H1 (cell line): ENCODE measurements around the gene MEIOSIN. TPM values are rescaled to one million over a fixed set of nuclear protein-coding genes. Genes with fewer than 3 reads are reported as not detected.

Source experiments
- CTCF ChIA-PET: fragments of 300-600 bp; sonication (Branson Sonifier 250); formaldehyde crosslinking; loops from one replicate; lab custom pipeline; 2021; ENCODE audit not compliant: partially characterized antibody; lab: Charles Lee
- POLR2A ChIA-PET: fragments of 300-600 bp; sonication (Branson Sonifier 250); formaldehyde crosslinking; loops from one replicate; lab custom pipeline; 2021; ENCODE audit warnings: inconsistent platforms; ENCODE audit not compliant: partially characterized antibody; lab: Charles Lee
- DNase-seq, 2 experiments: peaks; one replicate each; pipeline versions ENCODE4 v3.0.0 to v3.0.0-alpha.2; 2010 to 2022; ENCODE audit warnings: low spot score in 2 of 2, low read depth in 1 of 2, mixed read lengths in 1 of 2
- FAIRE-seq: peaks from 2 replicates; lab custom pipeline; 2011; peaks lifted over from hg19 to GRCh38; lab: Jason Lieb, UNC
- H2AFZ ChIP-seq: 2 replicates; pipeline ENCODE4 v1.8.1; 2012; ENCODE audit warnings: low read length, inconsistent platforms
- H2AK5ac ChIP-seq: 2 replicates; pipeline ENCODE4 v1.6.1; 2013; ENCODE audit warnings: low read depth, low read length
- H2BK120ac ChIP-seq: replicated peaks from 2 replicates; pipeline ENCODE3; 2013; ENCODE audit warnings: low read depth, low read length, inconsistent platforms
- H2BK12ac ChIP-seq: 2 replicates; pipeline ENCODE4 v1.6.1; 2013; ENCODE audit warnings: low read depth, low read length
- H2BK15ac ChIP-seq: 2 replicates; pipeline ENCODE4 v1.6.1; 2013; ENCODE audit warnings: low read length
- H2BK20ac ChIP-seq: 2 replicates; pipeline ENCODE4 v1.6.1; 2013; ENCODE audit warnings: low read length
- H2BK5ac ChIP-seq: 2 replicates; pipeline ENCODE4 v1.6.1; 2013; ENCODE audit warnings: low read depth, low read length
- H3K14ac ChIP-seq: 2 replicates; pipeline ENCODE4 v1.6.1; 2013; ENCODE audit warnings: inconsistent platforms; ENCODE audit not compliant: insufficient read length
- H3K18ac ChIP-seq: 2 replicates; pipeline ENCODE4 v1.6.1; 2013; ENCODE audit warnings: low read length; ENCODE audit errors: extremely low read depth
- H3K23ac ChIP-seq: 2 replicates; pipeline ENCODE4 v1.6.1; 2013; ENCODE audit warnings: inconsistent platforms; ENCODE audit not compliant: insufficient read length
- H3K23me2 ChIP-seq: 2 replicates; pipeline ENCODE4 v1.6.1; 2013; ENCODE audit warnings: low read depth, low read length
- H3K27ac ChIP-seq: 2 replicates; pipeline ENCODE4 v1.6.1; 2011; ENCODE audit warnings: low read depth, low read length, inconsistent platforms
- H3K27me3 ChIP-seq, 4 experiments: replicated peaks in 1 of 4; 1 replicate in 1 of 4; 2 replicates in 3 of 4; pipeline versions ENCODE4 v1.6.1 to v1.8.1; 2011 to 2013; ENCODE audit warnings: low read length in 3 of 4, mild to moderate bottlenecking in 3 of 4, inconsistent platforms in 2 of 4, mixed read lengths in 2 of 4, moderate library complexity in 1 of 4; ENCODE audit not compliant: control insufficient read depth in 3 of 4, insufficient read depth in 3 of 4; ENCODE audit errors: extremely low read depth in 1 of 4
- H3K36me3 ChIP-seq, 4 experiments: 2 replicates each; pipeline versions ENCODE4 v1.6.1 to v1.8.1; 2011 to 2013; ENCODE audit warnings: mild to moderate bottlenecking in 4 of 4, low read length in 3 of 4, moderate library complexity in 2 of 4, control low read depth in 1 of 4, inconsistent platforms in 1 of 4; ENCODE audit not compliant: insufficient read depth in 4 of 4, control insufficient read depth in 2 of 4
- H3K4ac ChIP-seq: replicated peaks from 2 replicates; pipeline ENCODE3; 2013; ENCODE audit warnings: low read length, low read depth, mixed read lengths, inconsistent platforms; ENCODE audit not compliant: insufficient read length
- H3K4me1 ChIP-seq, 4 experiments: replicated peaks in 1 of 4; 1 replicate in 1 of 4; 2 replicates in 3 of 4; pipeline versions ENCODE4 v1.6.1 to v1.8.1; 2011 to 2013; ENCODE audit warnings: low read length in 3 of 4, inconsistent platforms in 2 of 4, mixed read lengths in 1 of 4; ENCODE audit not compliant: insufficient read depth in 4 of 4, control insufficient read depth in 3 of 4
- H3K4me2 ChIP-seq, 2 experiments: 2 replicates each; pipeline versions ENCODE4 v1.6.1 to v1.8.1; 2011 to 2013; ENCODE audit warnings: low read depth in 2 of 2, low read length in 2 of 2, control low read depth in 1 of 2, inconsistent platforms in 1 of 2, mild to moderate bottlenecking in 1 of 2; ENCODE audit not compliant: insufficient read depth in 1 of 2
- H3K4me3 ChIP-seq, 4 experiments: fragments of 200-600, 300-600 bp in 1 of 4; sonication (generic), shearing (Covaris generic), sonication (Bioruptor Twin) in 1 of 4; 2 replicates each; pipeline versions ENCODE4 v1.5.1 to v1.8.1; 2011 to 2016; ENCODE audit warnings: low read length in 4 of 4, low read depth in 3 of 4, control low read depth in 2 of 4, inconsistent platforms in 2 of 4, mild to moderate bottlenecking in 2 of 4, mixed read lengths in 1 of 4, moderate library complexity in 1 of 4; ENCODE audit not compliant: insufficient read depth in 2 of 4; ENCODE audit errors: extremely low read depth in 1 of 4
- H3K56ac ChIP-seq: replicated peaks from 2 replicates; pipeline ENCODE3; 2013; ENCODE audit warnings: low read depth, mild to moderate bottlenecking, mixed read lengths, low read length, inconsistent platforms; ENCODE audit not compliant: insufficient read length
- H3K79me1 ChIP-seq: 2 replicates; pipeline ENCODE4 v1.6.1; 2013; ENCODE audit warnings: low read depth, low read length, control low read depth
- H3K79me2 ChIP-seq, 2 experiments: 2 replicates each; pipeline versions ENCODE4 v1.6.1 to v1.8.1; 2012 to 2013; ENCODE audit warnings: low read length in 2 of 2, mild to moderate bottlenecking in 2 of 2, inconsistent platforms in 1 of 2; ENCODE audit not compliant: insufficient read depth in 2 of 2, control insufficient read depth in 1 of 2
- H3K9ac ChIP-seq, 4 experiments: replicated peaks in 1 of 4; 1 replicate in 1 of 4; 2 replicates in 3 of 4; pipeline versions ENCODE4 v1.6.1 to v1.8.1; 2011 to 2013; ENCODE audit warnings: low read depth in 3 of 4, low read length in 3 of 4, control low read depth in 2 of 4, mild to moderate bottlenecking in 2 of 4, moderate library complexity in 2 of 4, inconsistent platforms in 1 of 4; ENCODE audit errors: extremely low read depth in 1 of 4
- H3K9me3 ChIP-seq, 2 experiments: 2 replicates each; pipeline versions ENCODE4 v1.6.1 to v1.8.1; 2012 to 2013; ENCODE audit warnings: mild to moderate bottlenecking in 2 of 2, moderate library complexity in 2 of 2, control low read depth in 1 of 2, inconsistent platforms in 1 of 2, low read depth in 1 of 2, low read length in 1 of 2, mixed read lengths in 1 of 2; ENCODE audit not compliant: insufficient read depth in 2 of 2
- H4K20me1 ChIP-seq, 2 experiments: replicated peaks in 1 of 2; 2 replicates each; pipeline versions ENCODE3 to v1.8.1; 2011 to 2013; ENCODE audit warnings: inconsistent platforms in 2 of 2, low read length in 2 of 2, mild to moderate bottlenecking in 1 of 2; ENCODE audit not compliant: insufficient read depth in 2 of 2, control insufficient read depth in 1 of 2
- H4K5ac ChIP-seq: 2 replicates; pipeline ENCODE4 v1.6.1; 2013; ENCODE audit warnings: low read length, low read depth, mixed read lengths, inconsistent platforms; ENCODE audit not compliant: insufficient read length
- H4K8ac ChIP-seq: 2 replicates; pipeline ENCODE4 v1.8.0; 2013; ENCODE audit warnings: mild to moderate bottlenecking, moderate library complexity, low read length, inconsistent platforms; ENCODE audit not compliant: insufficient read depth; ENCODE audit errors: extremely low read depth
- H4K91ac ChIP-seq: replicated peaks from 2 replicates; pipeline ENCODE3; 2013; ENCODE audit warnings: low read length, mixed read lengths, inconsistent platforms; ENCODE audit not compliant: insufficient read length
- CTBP2 ChIP-seq: IDR thresholded peaks from 2 replicates; pipeline ENCODE4 v1.7.0; 2011; ENCODE audit warnings: borderline replicate concordance, mild to moderate bottlenecking, moderate library complexity, mixed read lengths, low read length; ENCODE audit not compliant: insufficient read depth, insufficient read length
- RNF2 ChIP-seq: fragments of 200-900, 300-1000 bp; sonication (generic); IDR thresholded peaks from 2 replicates; pipeline ENCODE4 v1.7.1; 2016; ENCODE audit warnings: borderline replicate concordance, low read depth, mild to moderate bottlenecking, antibody characterized with exemption, low read length; ENCODE audit not compliant: poor library complexity, severe bottlenecking; ENCODE audit errors: missing control alignments
- WGBS, 2 experiments: shearing (Covaris generic) in 1 of 2; methylation state at CpG; one replicate each; pipeline versions ENCODE4 v1.1.6 to v1.1.7; 2013 to 2015; ENCODE audit warnings: low lambda C conversion rate in 2 of 2, mixed read lengths in 2 of 2, inconsistent platforms in 1 of 2, low coverage in 1 of 2, missing lambda C conversion rate in 1 of 2; ENCODE audit not compliant: insufficient replicate concordance in 2 of 2, insufficient coverage in 1 of 2, insufficient read length in 1 of 2; ENCODE audit errors: extremely low coverage in 1 of 2, missing lambda C conversion rate in 1 of 2; 5-methylcytosine and 5-hydroxymethylcytosine counted together
- polyA plus RNA-seq, 7 experiments: library from polyadenylated mRNA; depleted of rRNA in 3 of 7; stranded (reverse) in 5 of 7; unstranded in 2 of 7; fragments of >200 nt in 5 of 7; fragments of 200-250 nt in 2 of 7; gene quantifications; 1 replicate in 5 of 7; 2 replicates in 1 of 7; 4 replicates in 1 of 7; pipeline versions ENCODE4 v1.2.1 to v1.2.3, GENCODE V29; 2011 to 2013; ENCODE audit warnings: missing spikeins in 2 of 7, mixed read lengths in 2 of 7
- total RNA-seq: library from RNA; stranded (reverse); fragmentation: NEBNext Ultra II Directional; extraction: Animal tissue kit (Norgen Biotek cat#: 25700); gene quantifications from 2 replicates; pipeline ENCODE4 v1.2.1, GENCODE V29; 2021

The MEIOSIN gene
- total and polyA plus RNA-seq, 2 of the 8 experiments (the other 6 are each of a cell fraction or from before 2014, with no cell fraction given) = 0.11 TPM; not detected in 1

DNA sequence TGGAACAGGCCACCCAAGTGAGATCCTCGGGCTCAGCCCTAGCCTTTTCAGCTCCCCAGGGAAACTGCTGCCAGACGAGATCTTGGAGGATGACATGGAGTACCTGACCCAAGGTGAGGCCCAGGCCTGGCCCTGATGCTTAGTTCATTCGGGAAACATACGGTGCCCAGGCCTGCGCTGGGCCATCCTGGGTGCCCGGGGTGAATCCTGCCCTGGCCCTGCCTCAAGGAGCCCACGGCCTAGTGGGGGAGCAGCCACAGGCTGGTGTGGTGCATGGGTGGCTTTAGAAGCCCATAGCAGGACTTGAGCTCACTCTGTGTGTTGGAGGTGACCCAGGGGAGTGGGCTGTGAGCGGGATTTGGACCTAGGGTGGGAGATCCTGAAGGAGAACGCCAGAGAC, 25.7 kb downstream of the MEIOSIN start:
- CTCF ChIA-PET = interaction anchor here (0.7 to 1.3 kb wide), 4 partner anchors 8 to 66 kb away, joined by 3 to 4 read pairs (median 4); partner anchors contain the start of gene QPCTL
- POLR2A ChIA-PET = interaction anchor here (12.9 to 16.2 kb wide), 2 partner anchors 11 to 41 kb away, joined by 153 to 284 read pairs; partner anchors contain the start of gene SIX5
- TF ChIP-seq RNF2 (no peak), CTBP2 (no peak)

More for the DNA sequence above, 25.7 kb downstream of the MEIOSIN start:
- FAIRE-seq (no peak), DNase-seq (no peak)
- no peaks in the 10 kb centered on the region for H3K23me2 ChIP-seq
- 90% methylated on average over 9 of the region's 9 CpGs; no CpG with 5 or more reads in 1 of the 2 experiments for WGBS, 2 experiments
- H3K14ac ChIP-seq = no peak overlapping the region
- no peak overlapping the region for H2BK120ac ChIP-seq
- no peak overlapping the region for H4K5ac ChIP-seq
- H3K23ac ChIP-seq = no peak overlapping the region
- H4K20me1 ChIP-seq = no peaks in the 10 kb centered on the region
- no peak overlapping the region for H3K4ac ChIP-seq
- H2BK5ac ChIP-seq = no peak overlapping the region
- no peak overlapping the region for H2AFZ ChIP-seq
- H3K36me3 ChIP-seq = no peaks in the 10 kb centered on the region
- H3K56ac ChIP-seq = no peak overlapping the region
- no peaks in the 10 kb centered on the region for H3K79me2 ChIP-seq
- H3K79me1 ChIP-seq = no peaks in the 10 kb centered on the region
- no peak overlapping the region for H2AK5ac ChIP-seq
- no peak overlapping the region for H2BK12ac ChIP-seq
- 0 out of 2 replicates have a peak overlapping the region, but pooled peaks have one; percentile 46 for H2BK15ac ChIP-seq
- H3K4me1 ChIP-seq = peaks cover under 1 to 5% (median 3%) of the 10 kb centered on the region in 4 experiments
- H3K18ac ChIP-seq = no peak overlapping the region
- no peak overlapping the region for H3K4me3 ChIP-seq
- no peak overlapping the region for H2BK20ac ChIP-seq
- peaks cover 0 to 2% (median 1%) of the 10 kb centered on the region in 4 experiments; a peak in 1 of 7 replicates for H3K27me3 ChIP-seq
- H3K4me2 ChIP-seq = no peak overlapping the region
- no peak overlapping the region for H3K9ac ChIP-seq
- no peak overlapping the region for H3K27ac ChIP-seq
- no peaks in the 10 kb centered on the region for H3K9me3 ChIP-seq
- no peak overlapping the region; the same call in 1 of the 2 replicates for H4K8ac ChIP-seq
- no peak overlapping the region for H4K91ac ChIP-seq
